HepG2 (cell line): ENCODE measurements around the gene CC2D1A. TPM values are rescaled to one million over a fixed set of nuclear protein-coding genes. Genes with fewer than 3 reads are reported as not detected.
A peak's percentile ranks its signal among the peaks of the same experiment; 100 is the strongest.

ENCODE experiments used
- BRD4 ChIP-seq: sonication (generic); formaldehyde crosslinking; IDR thresholded peaks from 2 replicates; pipeline ENCODE4 v1.4.0; 2020; ENCODE audit warnings: missing genetic modification reagents
- CHD2 ChIP-seq: IDR thresholded peaks from 2 replicates; pipeline ENCODE4 v1.6.1; 2011; ENCODE audit warnings: low read depth, low read length, improper control_type of control experiment
- ERF ChIP-seq: IDR thresholded peaks from 2 replicates; pipeline ENCODE4 v1.6.1; 2018; ENCODE audit warnings: missing biosample characterization, missing genetic modification reagents
- HDAC1 ChIP-seq: sonication (generic); formaldehyde crosslinking; IDR thresholded peaks from 2 replicates; pipeline ENCODE4 v1.5.1; 2020; ENCODE audit warnings: mild to moderate bottlenecking, missing genetic modification reagents
- HIC2 ChIP-seq: sonication (generic); formaldehyde crosslinking; IDR thresholded peaks from 2 replicates; pipeline ENCODE4 v1.9.0; 2022; ENCODE audit warnings: low read depth, missing genetic modification reagents
- KDM6A ChIP-seq: IDR thresholded peaks from 2 replicates; pipeline ENCODE4 v1.6.1; 2016; ENCODE audit warnings: low read depth
- KLF11 ChIP-seq: IDR thresholded peaks from 2 replicates; pipeline ENCODE4 v1.6.1; 2016; ENCODE audit warnings: missing compliant biosample characterization
- NFRKB ChIP-seq: fragments of 450-650 bp; IDR thresholded peaks from 2 replicates; pipeline ENCODE4 v1.6.1; 2017
- NFYB ChIP-seq: sonication (generic); formaldehyde crosslinking; IDR thresholded peaks from 2 replicates; pipeline ENCODE4 v1.4.0; 2020; ENCODE audit warnings: missing genetic modification reagents
- PAXIP1 ChIP-seq: sonication (generic); formaldehyde crosslinking; conservative IDR thresholded peaks from 2 replicates; pipeline ENCODE4 v1.4.0; 2020; ENCODE audit warnings: mild to moderate bottlenecking, missing genetic modification reagents, moderate library complexity
- PRDM15 ChIP-seq: sonication (generic); formaldehyde crosslinking; IDR thresholded peaks from 2 replicates; pipeline ENCODE4 v1.4.0; 2020; ENCODE audit warnings: missing genetic modification reagents
- RCOR2 ChIP-seq: IDR thresholded peaks from 2 replicates; pipeline ENCODE4 v1.6.1; 2016; ENCODE audit warnings: missing biosample characterization, missing genetic modification reagents
- RFXANK ChIP-seq: IDR thresholded peaks from 2 replicates; pipeline ENCODE4 v1.6.1; 2016
- TCF7L2 ChIP-seq: IDR thresholded peaks from 2 replicates; pipeline ENCODE4 v1.6.1; 2011; ENCODE audit warnings: mild to moderate bottlenecking, low read depth, low read length, moderate library complexity
- ZBTB2 ChIP-seq: sonication (generic); formaldehyde crosslinking; IDR thresholded peaks from 2 replicates; pipeline ENCODE4 v1.8.0; 2022; ENCODE audit warnings: low read depth, missing genetic modification reagents
- ZC3H13 ChIP-seq: sonication (generic); formaldehyde crosslinking; IDR thresholded peaks from 2 replicates; pipeline ENCODE4 v1.8.1; 2023; ENCODE audit warnings: mild to moderate bottlenecking, missing genetic modification reagents, moderate library complexity
- ZC3H4 ChIP-seq: sonication (generic); formaldehyde crosslinking; IDR thresholded peaks from 2 replicates; pipeline ENCODE4 v1.4.0; 2020; ENCODE audit warnings: missing genetic modification reagents, borderline replicate concordance
- ZNF12 ChIP-seq: sonication (generic); formaldehyde crosslinking; IDR thresholded peaks from 2 replicates; pipeline ENCODE4 v1.5.0; 2020; ENCODE audit warnings: missing genetic modification reagents
- ZNF652 ChIP-seq: IDR thresholded peaks from 2 replicates; pipeline ENCODE4 v1.6.1; 2016; ENCODE audit warnings: low read depth, borderline replicate concordance
- ZNF672 ChIP-seq: sonication (generic); formaldehyde crosslinking; IDR thresholded peaks from 2 replicates; pipeline ENCODE4 v1.8.1; 2022; ENCODE audit warnings: missing genetic modification reagents
- polyA plus RNA-seq, 8 experiments: library from polyadenylated mRNA; depleted of rRNA in 3 of 8; stranded (reverse) in 7 of 8; unstranded in 1 of 8; fragments of >200 nt; fragmentation: Illumina TruSeq in 4 of 8; extraction: Trizol in 4 of 8; gene quantifications; 2 replicates each; pipeline versions ENCODE4 v1.2.1 to v1.2.3, GENCODE V29; 2011 to 2016; ENCODE audit warnings: low read depth in 4 of 8, missing spikeins in 1 of 8, mixed read lengths in 1 of 8; ENCODE audit not compliant: insufficient read depth in 1 of 8
- total RNA-seq, 5 experiments: library from RNA; depleted of rRNA; stranded (reverse); fragments of >200 nt; fragmentation: Illumina TruSeq; extraction: Trizol; gene quantifications; 2 replicates each; pipeline ENCODE4 v1.2.3, GENCODE V29; 2016; ENCODE audit warnings: low read depth in 1 of 5

CC2D1A gene
- total and polyA plus RNA-seq, 2 of the 13 experiments (the other 11 are each of a cell fraction or from before 2014, with no cell fraction given): 9.7 to 11.5 TPM

GRCh38 chr19:13880059-13881043 lies 25.6 kb upstream of the CC2D1A start (continued):
- TF ChIP-seq PAXIP1 (CRISPR knock-in tag) (0 out of 2 replicates have a peak, but pooled peaks have one; percentile 10), ERF (CRISPR knock-in tag) (peak; percentile 92), TCF7L2 (no peak), ZNF12 (CRISPR knock-in tag) (no peak), CHD2 (no peak), BRD4 (CRISPR knock-in tag) (no peak), KLF11 (CRISPR knock-in tag) (no peak; the same call in 1 of the 2 replicates), RCOR2 (CRISPR knock-in tag) (peak; percentile 53; the same call in 1 of the 2 replicates), ZC3H13 (CRISPR knock-in tag) (no peak), NFRKB (no peak), ZC3H4 (CRISPR knock-in tag) (no peak), HIC2 (peak; percentile 18; the same call in 1 of the 2 replicates), ZNF652 (CRISPR knock-in tag) (no peak), NFYB (CRISPR knock-in tag) (no peak), ZBTB2 (CRISPR knock-in tag) (no peak), RFXANK (CRISPR knock-in tag) (no peak), ZNF672 (no peak), HDAC1 (peak; percentile 76), KDM6A (CRISPR knock-in tag) (0 out of 2 replicates have a peak, but pooled peaks have one; percentile 15), PRDM15 (no peak)
